Fibroblast of skin of right quadriceps (primary cell): ENCODE measurements around the gene PMM2.

Experiments
- DNase-seq: peaks from one replicate; pipeline ENCODE4 v3.0.0-alpha.2; 2013

PMM2 gene

DNA sequence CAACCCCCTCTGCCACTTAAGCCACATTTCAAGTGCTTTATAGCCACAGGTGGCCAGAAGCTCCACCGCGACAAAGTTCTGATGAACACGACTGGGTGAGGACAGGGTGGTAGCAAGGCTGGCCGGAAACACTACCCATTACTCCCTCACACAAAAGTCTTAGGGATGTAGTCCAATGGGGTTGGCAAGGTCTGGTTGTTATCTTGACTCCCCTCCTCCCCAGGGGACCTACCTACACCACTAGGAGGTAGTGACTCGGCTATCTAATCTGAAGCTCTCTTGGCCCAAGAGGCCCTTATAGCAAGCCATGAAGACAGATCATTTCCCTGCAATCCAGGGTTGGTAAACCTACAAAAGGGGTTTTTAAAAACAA is 92.9 kb downstream of the PMM2 start:
- no peak for DNase-seq

GRCh38 chr16:8892101-8892575 is 94.5 kb downstream of the PMM2 start:
- no peak for DNase-seq

- no peak for DNase-seq
These were observed 95.8 kb downstream of the PMM2 start for GRCh38 chr16:8893426-8893825.

DNA sequence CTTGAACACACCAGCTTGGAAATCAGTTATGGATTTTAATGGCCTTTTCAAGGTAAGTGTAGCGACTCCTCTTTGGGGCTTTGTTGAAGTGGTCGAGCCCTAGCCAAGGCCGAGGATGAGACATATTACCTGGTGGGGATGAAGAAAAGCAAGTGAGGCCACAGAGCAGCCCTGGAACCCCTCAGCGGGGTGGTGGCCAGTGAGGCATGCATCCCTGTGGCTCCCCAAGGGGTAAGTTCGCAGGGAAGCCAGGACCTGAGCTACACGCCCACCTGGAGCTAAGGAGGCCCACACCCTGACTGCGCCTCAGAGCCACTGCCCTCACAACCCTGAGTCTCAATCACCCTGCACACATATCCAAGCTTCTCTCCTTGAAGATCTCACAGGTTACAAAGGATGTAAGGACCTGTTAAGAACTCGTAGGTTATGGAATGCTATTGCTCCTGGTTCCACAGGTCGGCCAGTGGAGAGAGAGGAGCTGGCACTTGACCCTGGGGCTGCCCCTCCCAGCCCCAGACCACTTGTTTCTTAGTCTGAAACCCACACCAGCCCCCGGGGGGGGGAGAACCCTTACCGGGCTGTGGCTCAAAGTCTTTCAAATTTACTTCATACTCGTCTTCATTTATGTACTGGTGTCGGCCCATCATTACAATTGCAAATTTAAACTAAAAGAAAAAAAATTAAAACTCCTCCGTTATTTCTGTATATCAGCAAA is 96.5 kb downstream of the PMM2 start:
- DNase-seq: no peak

GRCh38 chr16:8894736-8895334 is 97.2 kb downstream of the PMM2 start:
- no peak for DNase-seq

DNA sequence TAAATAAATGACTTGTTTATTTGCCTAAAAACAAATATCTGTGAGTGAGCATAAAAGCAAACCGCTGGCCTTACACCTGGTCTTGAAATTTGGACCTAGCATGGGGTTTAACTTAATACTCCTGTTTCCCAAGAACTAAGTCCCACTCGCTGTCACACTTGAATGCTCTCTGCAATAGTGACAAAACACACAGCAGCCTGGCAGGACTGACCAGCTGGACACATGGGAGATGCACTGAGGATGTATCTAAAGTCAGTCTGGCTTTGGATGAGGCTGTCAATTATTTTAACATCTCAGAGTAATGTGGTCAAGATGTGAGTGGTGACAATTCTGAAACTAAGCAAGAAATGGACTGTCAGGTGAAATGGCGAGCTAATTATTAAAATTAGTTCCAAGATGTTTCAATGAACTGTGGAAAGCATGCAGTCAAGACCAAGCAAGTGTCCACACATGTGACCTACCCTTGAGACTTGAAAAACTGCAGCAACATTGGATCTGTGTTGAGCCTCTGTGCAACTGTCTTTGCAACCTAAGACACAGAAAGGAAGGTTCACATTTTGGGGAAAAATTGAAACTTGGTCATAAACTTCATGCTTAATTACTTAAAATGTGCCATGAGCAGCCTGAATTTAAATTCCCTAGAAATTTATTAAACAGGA is 101.2 kb downstream of the PMM2 start:
- no peak for DNase-seq
